ENCODE measurements around the gene KDM3B. TPM values are rescaled to one million over a fixed set of nuclear protein-coding genes. Genes with fewer than 3 reads are reported as not detected.

KDM3B gene
- total RNA-seq, 2 experiments from 2014 or later: 38.0 to 39.8 TPM

- no peak for DNase-seq
- peaks cover 8% of the 10 kb centered on the region for H3K36me3 Mint-ChIP-seq
- H3K27me3 Mint-ChIP-seq: no peaks in the 10 kb centered on the region
- H3K4me3 Mint-ChIP-seq: no peak overlapping the region
- peak overlapping the region; percentile 55 for H3K27ac Mint-ChIP-seq
- H3K9me3 Mint-ChIP-seq: no peaks in the 10 kb centered on the region
- peaks cover 42% of the 10 kb centered on the region for H3K4me1 Mint-ChIP-seq
These were observed 109.0 kb downstream of the KDM3B start for GRCh38 chr5:138461343-138462125.

GRCh38 chr5:138463419-138464007 lies 111.0 kb downstream of the KDM3B start:
- Mint-ChIP-seq H3K36me3 (peaks cover 27% of the 10 kb centered on the region), H3K27me3 (no peaks in the 10 kb centered on the region), H3K4me1 (peaks cover 48% of the 10 kb centered on the region), H3K4me3 (peak overlapping the region; percentile 85), H3K9me3 (no peaks in the 10 kb centered on the region), H3K27ac (peak overlapping the region; percentile 94)
- no peak for DNase-seq

GRCh38 chr5:138464008-138464387 lies 111.5 kb downstream of the KDM3B start:
- Mint-ChIP-seq H3K9me3 (no peaks in the 10 kb centered on the region), H3K36me3 (peaks cover 30% of the 10 kb centered on the region), H3K27ac (peak overlapping the region; percentile 94), H3K4me1 (peaks cover 46% of the 10 kb centered on the region), H3K27me3 (no peaks in the 10 kb centered on the region), H3K4me3 (peak overlapping the region; percentile 85)
- DNase-seq: peak; percentile 97

GRCh38 chr5:138464388-138465260 lies 112.1 kb downstream of the KDM3B start:
- Mint-ChIP-seq H3K27me3 (no peaks in the 10 kb centered on the region), H3K27ac (peak overlapping the region; percentile 94), H3K4me3 (peak overlapping the region; percentile 85), H3K9me3 (no peaks in the 10 kb centered on the region), H3K4me1 (peaks cover 41% of the 10 kb centered on the region), H3K36me3 (peaks cover 28% of the 10 kb centered on the region)
- peak; percentile 95 for DNase-seq

- Mint-ChIP-seq H3K36me3 (peaks cover 29% of the 10 kb centered on the region), H3K4me1 (peaks cover 33% of the 10 kb centered on the region), H3K27ac (peak within 1 kb of the TSS; percentile 94), H3K9me3 (no peaks in the 10 kb centered on the region), H3K4me3 (peak within 1 kb of the TSS; percentile 85), H3K27me3 (no peaks in the 10 kb centered on the region)
- DNase-seq: peak; percentile 92
These were observed 113.0 kb downstream of the KDM3B start, which contains the start of gene EGR1 for GRCh38 chr5:138465261-138466124. Gene EGR1 (plus strand): TSS chr5:138465479. CDS start chr5:138465762, 283 bp downstream.

GRCh38 chr5:138466125-138466899 lies 113.8 kb downstream of the KDM3B start:
- Mint-ChIP-seq H3K27me3 (no peaks in the 10 kb centered on the region), H3K4me3 (peak overlapping the region; percentile 85), H3K9me3 (no peaks in the 10 kb centered on the region), H3K36me3 (peaks cover 29% of the 10 kb centered on the region), H3K27ac (peak overlapping the region; percentile 54), H3K4me1 (peaks cover 25% of the 10 kb centered on the region)
- peak; percentile 32 for DNase-seq

- Mint-ChIP-seq H3K9me3 (no peaks in the 10 kb centered on the region), H3K27me3 (no peaks in the 10 kb centered on the region), H3K4me3 (peak overlapping the region; percentile 85), H3K36me3 (peaks cover 29% of the 10 kb centered on the region), H3K27ac (peak overlapping the region; percentile 54), H3K4me1 (peaks cover 21% of the 10 kb centered on the region)
- DNase-seq: no peak
These were observed 114.6 kb downstream of the KDM3B start for GRCh38 chr5:138466900-138467710.

GRCh38 chr5:138467711-138468132 lies 115.2 kb downstream of the KDM3B start:
- Mint-ChIP-seq H3K9me3 (no peaks in the 10 kb centered on the region), H3K27me3 (no peaks in the 10 kb centered on the region), H3K36me3 (peaks cover 29% of the 10 kb centered on the region), H3K4me1 (peaks cover 21% of the 10 kb centered on the region), H3K27ac (no peak overlapping the region), H3K4me3 (peak overlapping the region; percentile 85)
- no peak for DNase-seq

GRCh38 chr5:138468133-138468965 lies 115.9 kb downstream of the KDM3B start:
- peak overlapping the region; percentile 85 for H3K4me3 Mint-ChIP-seq
- H3K27me3 Mint-ChIP-seq: no peaks in the 10 kb centered on the region
- no peak overlapping the region for H3K27ac Mint-ChIP-seq
- no peaks in the 10 kb centered on the region for H3K9me3 Mint-ChIP-seq
- peaks cover 29% of the 10 kb centered on the region for H3K36me3 Mint-ChIP-seq
- no peak for DNase-seq
- H3K4me1 Mint-ChIP-seq: peaks cover 21% of the 10 kb centered on the region

- peaks cover 29% of the 10 kb centered on the region for H3K36me3 Mint-ChIP-seq
- H3K4me3 Mint-ChIP-seq: peak overlapping the region; percentile 33
These were observed 116.6 kb downstream of the KDM3B start for GRCh38 chr5:138468966-138469539.

GRCh38 chr5:138469540-138470321 lies 117.2 kb downstream of the KDM3B start:
- no peaks in the 10 kb centered on the region for H3K27me3 Mint-ChIP-seq
- H3K27ac Mint-ChIP-seq: no peak overlapping the region
- peaks cover 29% of the 10 kb centered on the region for H3K36me3 Mint-ChIP-seq

More at GRCh38 chr5:138468966-138469539, 116.6 kb downstream of the KDM3B start:
- Mint-ChIP-seq H3K27me3 (no peaks in the 10 kb centered on the region), H3K4me1 (peaks cover 21% of the 10 kb centered on the region), H3K27ac (no peak overlapping the region), H3K9me3 (no peaks in the 10 kb centered on the region)
- no peak for DNase-seq

More at GRCh38 chr5:138469540-138470321, 117.2 kb downstream of the KDM3B start:
- DNase-seq: no peak
- H3K9me3 Mint-ChIP-seq: no peaks in the 10 kb centered on the region
- peaks cover 21% of the 10 kb centered on the region for H3K4me1 Mint-ChIP-seq
- no peak overlapping the region for H3K4me3 Mint-ChIP-seq

Measured in activated naive CD8-positive, alpha-beta T cell treated with anti-CD3 and anti-CD28 coated beads for 36 hours (primary cell).